SK-N-SH (cell line): ENCODE measurements around the gene ACSBG1. TPM values are rescaled to one million over a fixed set of nuclear protein-coding genes. Genes with fewer than 3 reads are reported as not detected.

Experiments
- CTCF ChIA-PET: fragments of 300-600, 350-600 bp; formaldehyde crosslinking; extraction: SDS; loops from one replicate; lab custom pipeline; 2021; lab: Yijun Ruan, JAX
- POLR2A ChIA-PET: fragments of 350-600 bp; sonication (Branson Sonifier 250); formaldehyde crosslinking; extraction: SDS; loops from one replicate; lab custom pipeline; 2020; ENCODE audit warnings: antibody characterized with exemption, inconsistent platforms; lab: Yijun Ruan, JAX
- DNase-seq: peaks from one replicate; pipeline ENCODE4 v3.0.0; 2012
- H2AFZ ChIP-seq: fragments of 200-600 bp; sonication (generic); 2 replicates; pipeline ENCODE4 v1.8.1; 2016; ENCODE audit warnings: antibody characterized with exemption, mild to moderate bottlenecking, low read depth
- H3F3A ChIP-seq: fragments of 200-600 bp; sonication (generic); replicated peaks from 2 replicates; pipeline ENCODE3; 2016; ENCODE audit warnings: antibody characterized with exemption, mild to moderate bottlenecking; ENCODE audit not compliant: insufficient read depth
- H3K27ac ChIP-seq, 2 experiments: fragments of 200-500 bp in 1 of 2; fragments of 200-600 bp in 1 of 2; sonication (Bioruptor generic) in 1 of 2; sonication (generic), shearing (Covaris generic) in 1 of 2; 2 replicates each; pipeline versions ENCODE4 v1.5.1 to v1.6.1; 2014 to 2016; ENCODE audit warnings: low read depth in 2 of 2, inconsistent platforms in 1 of 2, low read length in 1 of 2, mild to moderate bottlenecking in 1 of 2, mixed read lengths in 1 of 2
- H3K27me3 ChIP-seq: fragments of 200-600 bp; sonication (generic), shearing (Covaris generic); 2 replicates; pipeline ENCODE4 v1.6.1; 2016; ENCODE audit warnings: mixed run types; ENCODE audit not compliant: insufficient read depth
- H3K36me3 ChIP-seq, 2 experiments: fragments of 200-500 bp in 1 of 2; fragments of 200-600 bp in 1 of 2; sonication (Bioruptor generic) in 1 of 2; sonication (generic) in 1 of 2; replicated peaks in 1 of 2; 2 replicates each; pipeline versions ENCODE3 to v1.5.1; 2014 to 2016; ENCODE audit warnings: low read length in 1 of 2, mild to moderate bottlenecking in 1 of 2; ENCODE audit not compliant: insufficient read depth in 2 of 2, control insufficient read depth in 1 of 2
- H3K4me1 ChIP-seq, 2 experiments: fragments of 200-500 bp in 1 of 2; fragments of 200-600 bp in 1 of 2; sonication (Bioruptor generic) in 1 of 2; sonication (generic), shearing (Covaris generic) in 1 of 2; 2 replicates each; pipeline versions ENCODE4 v1.5.1 to v1.6.1; 2014 to 2016; ENCODE audit warnings: low read depth in 1 of 2, low read length in 1 of 2, mixed run types in 1 of 2; ENCODE audit not compliant: insufficient read depth in 2 of 2, control insufficient read depth in 1 of 2
- H3K4me2 ChIP-seq: fragments of 200-600 bp; sonication (generic), shearing (Covaris generic); 2 replicates; pipeline ENCODE4 v1.6.1; 2017; ENCODE audit warnings: mixed run types
- H3K4me3 ChIP-seq, 2 experiments: fragments of 200-500 bp in 1 of 2; fragments of 200-600 bp in 1 of 2; sonication (Bioruptor generic) in 1 of 2; sonication (generic), shearing (Covaris generic) in 1 of 2; 2 replicates each; pipeline versions ENCODE4 v1.5.1 to v1.8.1; 2014 to 2016; ENCODE audit warnings: low read depth in 2 of 2, inconsistent platforms in 1 of 2, low read length in 1 of 2, mild to moderate bottlenecking in 1 of 2, mixed read lengths in 1 of 2, moderate library complexity in 1 of 2
- H3K79me2 ChIP-seq: fragments of 200-600 bp; sonication (generic); 2 replicates; pipeline ENCODE4 v1.8.1; 2017; ENCODE audit warnings: mild to moderate bottlenecking; ENCODE audit not compliant: insufficient read depth
- H3K9ac ChIP-seq: fragments of 200-600 bp; sonication (generic); 2 replicates; pipeline ENCODE4 v1.6.1; 2017; ENCODE audit warnings: mixed run types
- H3K9me2 ChIP-seq: fragments of 200-600 bp; sonication (generic); 2 replicates; pipeline ENCODE4 v1.6.1; 2017; ENCODE audit warnings: mixed run types
- H3K9me3 ChIP-seq: fragments of 200-600 bp; sonication (generic); 2 replicates; pipeline ENCODE4 v1.6.1; 2017; ENCODE audit warnings: mixed run types, mild to moderate bottlenecking, moderate library complexity
- H4K20me1 ChIP-seq: fragments of 200-600 bp; sonication (generic); 2 replicates; pipeline ENCODE4 v1.6.1; 2017; ENCODE audit warnings: mild to moderate bottlenecking, mixed run types; ENCODE audit not compliant: insufficient read depth
- CHD2 ChIP-seq: fragments of 150-350 bp; IDR thresholded peaks from 2 replicates; pipeline ENCODE4 v1.6.1; 2018; ENCODE audit warnings: low read length; ENCODE audit not compliant: partially characterized antibody
- EP300 ChIP-seq, 2 experiments: IDR thresholded peaks; 2 replicates each; pipeline versions ENCODE4 v1.4.0 to v1.6.1; 2012; ENCODE audit warnings: borderline replicate concordance in 1 of 2, low read depth in 1 of 2, low read length in 1 of 2
- EZH2phosphoT487 ChIP-seq: fragments of 200-600 bp; sonication (generic); IDR thresholded peaks from 2 replicates; pipeline ENCODE4 v1.6.1; 2017; ENCODE audit warnings: low read depth, mixed run types, mild to moderate bottlenecking, antibody characterized with exemption, moderate library complexity, borderline replicate concordance
- GABPA ChIP-seq: IDR thresholded peaks from 2 replicates; pipeline ENCODE4 v1.4.0; 2012; ENCODE audit warnings: low read depth, mild to moderate bottlenecking
- JUND ChIP-seq: IDR thresholded peaks from 2 replicates; pipeline ENCODE4 v1.4.0; 2012
- MEF2A ChIP-seq: IDR thresholded peaks from 2 replicates; pipeline ENCODE4 v1.4.0; 2012; ENCODE audit warnings: low read depth, borderline replicate concordance
- MXI1 ChIP-seq: IDR thresholded peaks from 2 replicates; pipeline ENCODE4 v1.6.1; 2012; ENCODE audit warnings: mild to moderate bottlenecking, low read depth, low read length, improper control_type of control experiment
- NRF1 ChIP-seq: IDR thresholded peaks from 2 replicates; pipeline ENCODE4 v1.6.1; 2012; ENCODE audit warnings: low read depth, mild to moderate bottlenecking, low read length
- RAD21 ChIP-seq: IDR thresholded peaks from 2 replicates; pipeline ENCODE4 v1.6.1; 2012; ENCODE audit warnings: mild to moderate bottlenecking, low read length
- RCOR1 ChIP-seq: fragments of 150-350 bp; IDR thresholded peaks from 2 replicates; pipeline ENCODE4 v1.6.1; 2017; ENCODE audit warnings: antibody characterized with exemption, low read length
- RFX5 ChIP-seq: IDR thresholded peaks from 2 replicates; pipeline ENCODE4 v1.6.1; 2012; ENCODE audit warnings: mild to moderate bottlenecking, improper control_type of control experiment, low read length
- RXRA ChIP-seq: IDR thresholded peaks from 2 replicates; pipeline ENCODE4 v1.4.0; 2012; ENCODE audit warnings: low read depth, mild to moderate bottlenecking, borderline replicate concordance
- TEAD4 ChIP-seq: IDR thresholded peaks from 2 replicates; pipeline ENCODE4 v1.4.0; 2012; ENCODE audit warnings: mild to moderate bottlenecking, borderline replicate concordance; ENCODE audit not compliant: insufficient read depth
- YY1 ChIP-seq: IDR thresholded peaks from 2 replicates; pipeline ENCODE4 v1.4.0; 2012; ENCODE audit warnings: low read depth, mild to moderate bottlenecking
- WGBS: methylation state at CpG from one replicate; pipeline ENCODE4 v1.1.6; 2017; ENCODE audit warnings: low lambda C conversion rate; 5-methylcytosine and 5-hydroxymethylcytosine counted together
- polyA plus RNA-seq, 3 experiments: library from polyadenylated mRNA; depleted of rRNA; stranded (reverse); fragments of >200 nt; gene quantifications; 2 replicates each; pipeline ENCODE4 v1.2.3, GENCODE V29; 2012
- TF ChIP-seq, protein P1 (sequence below): IDR thresholded peaks from 2 replicates; pipeline ENCODE4 v1.4.0; 2012; ENCODE audit warnings: low read depth, borderline replicate concordance
- TF ChIP-seq, protein P2 (sequence below): IDR thresholded peaks from 2 replicates; pipeline ENCODE4; 2012
- TF ChIP-seq, protein P3 (sequence below): IDR thresholded peaks from 2 replicates; pipeline ENCODE4 v1.4.0; 2012; ENCODE audit warnings: low read depth
- TF ChIP-seq, protein P4 (sequence below): fragments of 150-350 bp; IDR thresholded peaks from 2 replicates; pipeline ENCODE4 v1.6.1; 2017; ENCODE audit warnings: antibody characterized with exemption, low read length, low read depth, borderline replicate concordance
- TF ChIP-seq, protein P5 (sequence below): fragments of 150-350 bp; IDR thresholded peaks from 2 replicates; pipeline ENCODE4 v1.6.1; 2016; ENCODE audit warnings: mild to moderate bottlenecking, low read depth, low read length
- TF ChIP-seq, protein P6 (sequence below): IDR thresholded peaks from 2 replicates; pipeline ENCODE4 v1.6.1; 2012; ENCODE audit warnings: mild to moderate bottlenecking, low read depth, low read length, moderate library complexity

ACSBG1 gene
- polyA plus RNA-seq, 1 of the 3 experiments (the other 2 are of a cell fraction): under 0.01 TPM

DNA sequence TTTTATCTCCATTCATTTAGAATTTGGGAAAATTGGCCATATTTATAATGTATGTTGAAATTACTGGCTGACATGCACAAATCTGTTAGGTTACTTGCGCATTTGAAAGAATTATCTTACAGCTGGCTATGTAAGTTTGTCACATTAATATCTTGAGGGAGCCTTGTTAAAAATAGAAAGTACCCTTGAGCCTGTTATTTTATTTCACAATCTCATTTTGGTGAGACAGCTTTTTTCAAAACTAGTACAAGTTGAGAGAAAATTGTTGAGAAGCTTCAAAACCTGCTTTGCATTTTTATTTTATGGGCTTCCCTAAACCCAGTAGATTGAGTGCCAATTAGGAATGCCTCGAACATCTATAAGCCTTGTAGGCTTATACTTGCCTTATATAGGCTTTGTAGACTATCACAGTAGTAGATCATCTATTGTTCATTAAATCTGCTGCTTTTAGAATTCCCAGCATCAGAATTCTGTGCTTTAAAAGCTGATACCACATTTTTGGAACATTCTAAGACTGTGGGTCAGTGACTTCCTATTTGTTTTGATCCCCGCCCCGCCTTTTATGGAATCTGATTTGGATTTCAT, 78.9 kb downstream of the ACSBG1 start:
- no peak overlapping the region for H3K9ac ChIP-seq
- POLR2A ChIA-PET: no interaction called here
- no peak overlapping the region for H2AFZ ChIP-seq
- H3K36me3 ChIP-seq: peaks cover 16 to 18% of the 10 kb centered on the region in 2 experiments
- H3K4me2 ChIP-seq: no peak overlapping the region
- DNase-seq: no peak
- H3K4me1 ChIP-seq: no peaks in the 10 kb centered on the region; a peak in 2 of 4 replicates
- H3K27ac ChIP-seq: no peak overlapping the region
- TF ChIP-seq JUND: no peak
- TF ChIP-seq RXRA: no peak
- TF ChIP-seq, all 33 proteins: peak for 0
- H3K9me3 ChIP-seq: no peaks in the 10 kb centered on the region
- peaks cover 40% of the 10 kb centered on the region for H3K79me2 ChIP-seq
- H3K4me3 ChIP-seq: no peak overlapping the region
- no peaks in the 10 kb centered on the region for H3K9me2 ChIP-seq
- H3K27me3 ChIP-seq: no peaks in the 10 kb centered on the region
- no peaks in the 10 kb centered on the region for H4K20me1 ChIP-seq
- WGBS: 97% methylated on average over 4 of the region's 4 CpGs
- peaks cover 3% of the 10 kb centered on the region for H3F3A ChIP-seq
- CTCF ChIA-PET: interaction anchor here (0.9 to 1.2 kb wide), 2 partner anchors 40 to 86 kb away, joined by 3 to 5 read pairs; no protein-coding TSS in a partner anchor

DNA sequence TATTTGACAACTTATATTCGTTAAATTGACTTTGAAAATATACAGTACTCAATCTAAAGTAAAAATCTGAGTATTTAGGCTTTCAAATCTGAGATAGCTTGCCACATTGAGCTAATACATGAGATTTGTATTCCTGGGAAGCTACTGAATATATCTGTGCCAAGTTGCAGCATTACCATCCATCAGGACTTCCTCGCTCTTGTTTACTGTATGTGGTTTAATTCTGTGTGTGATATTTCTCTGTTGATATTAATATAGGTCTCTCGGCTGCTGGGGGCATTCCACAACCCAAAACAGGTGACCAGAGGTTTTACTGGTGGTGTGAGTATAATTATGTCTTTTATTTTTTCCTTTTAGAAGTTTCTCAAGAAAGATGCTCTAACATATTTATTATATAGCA, 79.4 kb downstream of the ACSBG1 start:
- H3K9me3 ChIP-seq: no peaks in the 10 kb centered on the region
- WGBS: 97% methylated on average over 3 of the region's 3 CpGs
- H3F3A ChIP-seq: peaks cover 3% of the 10 kb centered on the region
- H3K9ac ChIP-seq: no peak overlapping the region
- H2AFZ ChIP-seq: no peak overlapping the region
- H4K20me1 ChIP-seq: no peaks in the 10 kb centered on the region
- ChIA-PET CTCF (interaction anchor here (0.9 to 1.2 kb wide), 2 partner anchors 41 to 86 kb away, joined by 3 to 5 read pairs; no protein-coding TSS in a partner anchor), POLR2A (no interaction called here)
- H3K9me2 ChIP-seq: no peaks in the 10 kb centered on the region
- peaks cover 45% of the 10 kb centered on the region for H3K79me2 ChIP-seq
- no peak overlapping the region for H3K27ac ChIP-seq
- H3K27me3 ChIP-seq: no peaks in the 10 kb centered on the region
- no peak for DNase-seq
- peaks cover 0 to 4% of the 10 kb centered on the region in 2 experiments; a peak in 2 of 4 replicates for H3K4me1 ChIP-seq
- H3K4me2 ChIP-seq: no peak overlapping the region
- H3K36me3 ChIP-seq: peaks cover 16% of the 10 kb centered on the region in 2 experiments
- no peak overlapping the region for H3K4me3 ChIP-seq
- TF ChIP-seq, protein P1, sequence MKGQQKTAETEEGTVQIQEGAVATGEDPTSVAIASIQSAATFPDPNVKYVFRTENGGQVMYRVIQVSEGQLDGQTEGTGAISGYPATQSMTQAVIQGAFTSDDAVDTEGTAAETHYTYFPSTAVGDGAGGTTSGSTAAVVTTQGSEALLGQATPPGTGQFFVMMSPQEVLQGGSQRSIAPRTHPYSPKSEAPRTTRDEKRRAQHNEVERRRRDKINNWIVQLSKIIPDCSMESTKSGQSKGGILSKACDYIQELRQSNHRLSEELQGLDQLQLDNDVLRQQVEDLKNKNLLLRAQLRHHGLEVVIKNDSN: no peak
- TF ChIP-seq EZH2phosphoT487 (no peak), MEF2A (no peak), RAD21 (no peak), CHD2 (no peak), NRF1 (no peak), RFX5 (no peak), EP300 (IDR thresholded peaks at IDR 0.05; ENCODE audit: borderline replicate concordance in 1 of 2, low read depth in 1 of 2, low read length in 1 of 2) (no peak), YY1 (no peak), MXI1 (no peak), GABPA (no peak), JUND (no peak), RCOR1 (no peak), TEAD4 (no peak)
- TF ChIP-seq, protein P2, sequence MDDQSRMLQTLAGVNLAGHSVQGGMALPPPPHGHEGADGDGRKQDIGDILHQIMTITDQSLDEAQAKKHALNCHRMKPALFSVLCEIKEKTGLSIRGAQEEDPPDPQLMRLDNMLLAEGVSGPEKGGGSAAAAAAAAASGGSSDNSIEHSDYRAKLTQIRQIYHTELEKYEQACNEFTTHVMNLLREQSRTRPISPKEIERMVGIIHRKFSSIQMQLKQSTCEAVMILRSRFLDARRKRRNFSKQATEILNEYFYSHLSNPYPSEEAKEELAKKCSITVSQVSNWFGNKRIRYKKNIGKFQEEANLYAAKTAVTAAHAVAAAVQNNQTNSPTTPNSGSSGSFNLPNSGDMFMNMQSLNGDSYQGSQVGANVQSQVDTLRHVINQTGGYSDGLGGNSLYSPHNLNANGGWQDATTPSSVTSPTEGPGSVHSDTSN: no peak
- TF ChIP-seq, protein P3, sequence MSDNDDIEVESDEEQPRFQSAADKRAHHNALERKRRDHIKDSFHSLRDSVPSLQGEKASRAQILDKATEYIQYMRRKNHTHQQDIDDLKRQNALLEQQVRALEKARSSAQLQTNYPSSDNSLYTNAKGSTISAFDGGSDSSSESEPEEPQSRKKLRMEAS: no peak
- TF ChIP-seq, protein P4, sequence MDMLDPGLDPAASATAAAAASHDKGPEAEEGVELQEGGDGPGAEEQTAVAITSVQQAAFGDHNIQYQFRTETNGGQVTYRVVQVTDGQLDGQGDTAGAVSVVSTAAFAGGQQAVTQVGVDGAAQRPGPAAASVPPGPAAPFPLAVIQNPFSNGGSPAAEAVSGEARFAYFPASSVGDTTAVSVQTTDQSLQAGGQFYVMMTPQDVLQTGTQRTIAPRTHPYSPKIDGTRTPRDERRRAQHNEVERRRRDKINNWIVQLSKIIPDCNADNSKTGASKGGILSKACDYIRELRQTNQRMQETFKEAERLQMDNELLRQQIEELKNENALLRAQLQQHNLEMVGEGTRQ: no peak
- TF ChIP-seq, protein P5, sequence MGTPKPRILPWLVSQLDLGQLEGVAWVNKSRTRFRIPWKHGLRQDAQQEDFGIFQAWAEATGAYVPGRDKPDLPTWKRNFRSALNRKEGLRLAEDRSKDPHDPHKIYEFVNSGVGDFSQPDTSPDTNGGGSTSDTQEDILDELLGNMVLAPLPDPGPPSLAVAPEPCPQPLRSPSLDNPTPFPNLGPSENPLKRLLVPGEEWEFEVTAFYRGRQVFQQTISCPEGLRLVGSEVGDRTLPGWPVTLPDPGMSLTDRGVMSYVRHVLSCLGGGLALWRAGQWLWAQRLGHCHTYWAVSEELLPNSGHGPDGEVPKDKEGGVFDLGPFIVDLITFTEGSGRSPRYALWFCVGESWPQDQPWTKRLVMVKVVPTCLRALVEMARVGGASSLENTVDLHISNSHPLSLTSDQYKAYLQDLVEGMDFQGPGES: no peak
- TF ChIP-seq, protein P6, sequence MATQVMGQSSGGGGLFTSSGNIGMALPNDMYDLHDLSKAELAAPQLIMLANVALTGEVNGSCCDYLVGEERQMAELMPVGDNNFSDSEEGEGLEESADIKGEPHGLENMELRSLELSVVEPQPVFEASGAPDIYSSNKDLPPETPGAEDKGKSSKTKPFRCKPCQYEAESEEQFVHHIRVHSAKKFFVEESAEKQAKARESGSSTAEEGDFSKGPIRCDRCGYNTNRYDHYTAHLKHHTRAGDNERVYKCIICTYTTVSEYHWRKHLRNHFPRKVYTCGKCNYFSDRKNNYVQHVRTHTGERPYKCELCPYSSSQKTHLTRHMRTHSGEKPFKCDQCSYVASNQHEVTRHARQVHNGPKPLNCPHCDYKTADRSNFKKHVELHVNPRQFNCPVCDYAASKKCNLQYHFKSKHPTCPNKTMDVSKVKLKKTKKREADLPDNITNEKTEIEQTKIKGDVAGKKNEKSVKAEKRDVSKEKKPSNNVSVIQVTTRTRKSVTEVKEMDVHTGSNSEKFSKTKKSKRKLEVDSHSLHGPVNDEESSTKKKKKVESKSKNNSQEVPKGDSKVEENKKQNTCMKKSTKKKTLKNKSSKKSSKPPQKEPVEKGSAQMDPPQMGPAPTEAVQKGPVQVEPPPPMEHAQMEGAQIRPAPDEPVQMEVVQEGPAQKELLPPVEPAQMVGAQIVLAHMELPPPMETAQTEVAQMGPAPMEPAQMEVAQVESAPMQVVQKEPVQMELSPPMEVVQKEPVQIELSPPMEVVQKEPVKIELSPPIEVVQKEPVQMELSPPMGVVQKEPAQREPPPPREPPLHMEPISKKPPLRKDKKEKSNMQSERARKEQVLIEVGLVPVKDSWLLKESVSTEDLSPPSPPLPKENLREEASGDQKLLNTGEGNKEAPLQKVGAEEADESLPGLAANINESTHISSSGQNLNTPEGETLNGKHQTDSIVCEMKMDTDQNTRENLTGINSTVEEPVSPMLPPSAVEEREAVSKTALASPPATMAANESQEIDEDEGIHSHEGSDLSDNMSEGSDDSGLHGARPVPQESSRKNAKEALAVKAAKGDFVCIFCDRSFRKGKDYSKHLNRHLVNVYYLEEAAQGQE: no peak
